OCI-LY7 (cell line): ENCODE results near the gene NUDT3. TPM values are rescaled to one million over a fixed set of nuclear protein-coding genes. Genes with fewer than 3 reads are reported as not detected.
"Not testable (repeated sequence)": the region's sequence is repeated elsewhere in the genome, so short reads cannot be mapped to it uniquely, and the experiment has no call there.

Experiments
- BruUV-seq: library from RNA; stranded (reverse); fragments of 400-500 nt; replicated peaks from 2 replicates; lab custom pipeline; 2021; lab: Mats Ljungman, UMichigan
- CTCF ChIA-PET: fragments of 300-600 bp; sonication (Branson Sonifier 250); formaldehyde crosslinking; loops from one replicate; lab custom pipeline; 2022; ENCODE audit warnings: antibody characterized with exemption; ENCODE audit not compliant: unreplicated experiment; lab: Charles Lee
- POLR2A ChIA-PET: fragments of 300-600 bp; sonication (Branson Sonifier 250); formaldehyde crosslinking; loops from one replicate; lab custom pipeline; 2022; ENCODE audit warnings: antibody characterized with exemption; lab: Charles Lee
- DNase-seq: peaks from one replicate; pipeline ENCODE4 v3.0.0-alpha.2; 2015; ENCODE audit warnings: low spot score
- H2AFZ ChIP-seq: fragments of 200-600 bp; sonication (generic), shearing (Covaris generic); 2 replicates; pipeline ENCODE4 v1.6.1; 2014; ENCODE audit warnings: mild to moderate bottlenecking, antibody characterized with exemption, low read length, moderate library complexity
- H3K27ac ChIP-seq: fragments of 200-600 bp; sonication (generic); 2 replicates; pipeline ENCODE4 v1.5.1; 2014; ENCODE audit warnings: mixed run types, low read depth, mild to moderate bottlenecking, moderate library complexity, low read length, inconsistent platforms; ENCODE audit not compliant: poor library complexity, severe bottlenecking
- H3K36me3 ChIP-seq: fragments of 200-600 bp; sonication (generic); 2 replicates; pipeline ENCODE4 v1.6.1; 2014; ENCODE audit warnings: mild to moderate bottlenecking, antibody characterized with exemption, low read length, moderate library complexity, mixed read lengths; ENCODE audit not compliant: insufficient read depth
- H3K4me1 ChIP-seq: fragments of 200-600 bp; sonication (generic); 2 replicates; pipeline ENCODE4 v1.5.1; 2014; ENCODE audit warnings: mild to moderate bottlenecking, low read length; ENCODE audit not compliant: insufficient read depth, poor library complexity, severe bottlenecking
- H3K4me2 ChIP-seq: fragments of 200-600 bp; sonication (generic); 2 replicates; pipeline ENCODE4 v1.6.1; 2014; ENCODE audit warnings: mild to moderate bottlenecking, low read length
- H3K4me3 ChIP-seq: fragments of 200-600 bp; sonication (generic); 2 replicates; pipeline ENCODE4 v1.5.1; 2014; ENCODE audit warnings: mild to moderate bottlenecking, low read depth, low read length; ENCODE audit not compliant: poor library complexity, severe bottlenecking
- H3K79me2 ChIP-seq: fragments of 200-600 bp; sonication (generic); 2 replicates; pipeline ENCODE4 v1.6.1; 2016; ENCODE audit warnings: low read depth, mild to moderate bottlenecking, low read length, moderate library complexity, mixed read lengths; ENCODE audit not compliant: insufficient read depth
- H3K9me2 ChIP-seq: fragments of 200-600 bp; sonication (generic); 2 replicates; pipeline ENCODE4 v1.6.1; 2016; ENCODE audit warnings: mild to moderate bottlenecking, low read length, mixed read lengths; ENCODE audit not compliant: insufficient read depth
- H3K9me3 ChIP-seq: fragments of 200-600 bp; sonication (generic); 2 replicates; pipeline ENCODE4 v1.6.1; 2014; ENCODE audit warnings: mild to moderate bottlenecking, mixed run types, low read length, mixed read lengths
- H4K20me1 ChIP-seq: fragments of 200-600 bp; sonication (generic); 2 replicates; pipeline ENCODE4 v1.6.1; 2014; ENCODE audit warnings: mild to moderate bottlenecking, antibody characterized with exemption, low read length, moderate library complexity, mixed read lengths; ENCODE audit not compliant: insufficient read depth
- EZH2phosphoT487 ChIP-seq: fragments of 200-600 bp; sonication (generic); IDR thresholded peaks from 2 replicates; pipeline ENCODE4 v1.6.1; 2018; ENCODE audit warnings: low read depth, borderline replicate concordance, mild to moderate bottlenecking, mixed run types, antibody characterized with exemption, low read length, moderate library complexity, mixed read lengths
- intact Hi-C: fragments of 100-400 bp; cut with micrococcal nuclease; formaldehyde crosslinking; loops from one replicate; pipeline ENCODE4 v1.10.0; 2022; ENCODE audit not compliant: unreplicated experiment
- total RNA-seq, 2 experiments: library from RNA; depleted of rRNA in 1 of 2; stranded (reverse); fragments of >200 nt in 1 of 2; shearing (Covaris generic) in 1 of 2; gene quantifications; 2 replicates each; pipeline ENCODE4 v1.2.3, GENCODE V29; 2014 to 2022
- TF ChIP-seq, protein P1 (sequence below): fragments of 200-600 bp; sonication (generic); conservative IDR thresholded peaks from 2 replicates; pipeline ENCODE4 v1.5.1; 2014; ENCODE audit warnings: mild to moderate bottlenecking, antibody characterized with exemption, low read length, moderate library complexity, mixed read lengths

The NUDT3 gene
- total RNA-seq, 2 experiments from 2014 or later, result 30.7 to 43.0 TPM

DNA sequence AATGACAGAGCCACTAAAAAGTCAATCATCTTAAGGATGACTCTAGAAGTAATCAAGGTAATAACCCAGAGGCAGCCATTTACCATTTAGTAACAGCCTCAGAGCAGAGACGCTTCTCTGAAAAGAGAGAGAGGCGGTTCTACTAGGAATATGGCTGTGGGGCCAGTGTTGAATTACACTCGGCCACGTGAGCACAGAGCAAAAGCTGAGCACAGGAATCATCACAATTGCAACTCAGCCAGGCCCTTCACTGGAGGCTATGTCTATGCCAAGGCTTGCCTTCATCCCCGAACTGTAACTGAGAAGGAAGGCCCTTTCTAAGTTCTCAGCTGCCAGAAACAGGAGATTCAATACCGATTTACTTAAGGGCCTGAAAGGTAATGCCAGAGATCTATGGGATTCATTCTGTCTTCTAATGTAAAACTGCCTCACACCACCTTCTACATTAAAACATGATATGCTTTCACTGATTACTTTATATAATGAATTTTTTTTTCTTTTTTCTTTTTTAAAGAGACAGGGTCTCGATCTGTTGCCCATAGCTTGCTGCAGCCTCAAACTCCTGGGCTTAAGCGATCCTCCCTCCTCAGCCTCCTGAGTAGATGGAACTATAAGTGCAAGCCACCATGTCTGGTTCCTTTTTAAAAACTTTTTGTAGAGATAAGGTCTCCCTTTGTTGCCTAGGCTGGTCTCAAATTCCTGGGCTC is 67.6 kb downstream of the NUDT3 start:
- TF ChIP-seq EZH2phosphoT487, result no peak
- TF ChIP-seq, protein P1, sequence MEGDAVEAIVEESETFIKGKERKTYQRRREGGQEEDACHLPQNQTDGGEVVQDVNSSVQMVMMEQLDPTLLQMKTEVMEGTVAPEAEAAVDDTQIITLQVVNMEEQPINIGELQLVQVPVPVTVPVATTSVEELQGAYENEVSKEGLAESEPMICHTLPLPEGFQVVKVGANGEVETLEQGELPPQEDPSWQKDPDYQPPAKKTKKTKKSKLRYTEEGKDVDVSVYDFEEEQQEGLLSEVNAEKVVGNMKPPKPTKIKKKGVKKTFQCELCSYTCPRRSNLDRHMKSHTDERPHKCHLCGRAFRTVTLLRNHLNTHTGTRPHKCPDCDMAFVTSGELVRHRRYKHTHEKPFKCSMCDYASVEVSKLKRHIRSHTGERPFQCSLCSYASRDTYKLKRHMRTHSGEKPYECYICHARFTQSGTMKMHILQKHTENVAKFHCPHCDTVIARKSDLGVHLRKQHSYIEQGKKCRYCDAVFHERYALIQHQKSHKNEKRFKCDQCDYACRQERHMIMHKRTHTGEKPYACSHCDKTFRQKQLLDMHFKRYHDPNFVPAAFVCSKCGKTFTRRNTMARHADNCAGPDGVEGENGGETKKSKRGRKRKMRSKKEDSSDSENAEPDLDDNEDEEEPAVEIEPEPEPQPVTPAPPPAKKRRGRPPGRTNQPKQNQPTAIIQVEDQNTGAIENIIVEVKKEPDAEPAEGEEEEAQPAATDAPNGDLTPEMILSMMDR, result no peak
- no TSS peak for BruUV-seq
- Histone ChIP-seq H3K79me2 (peaks cover under 1% of the 10 kb centered on the region; the same call in 1 of the 2 replicates), H3K36me3 (peaks cover 10% of the 10 kb centered on the region; the same call in 1 of the 2 replicates), H3K4me2 (no peak overlapping the region), H4K20me1 (no peaks in the 10 kb centered on the region), H3K4me3 (no peak overlapping the region), H3K27ac (no peak overlapping the region), H2AFZ (no peak overlapping the region), H3K9me3 (no peaks in the 10 kb centered on the region), H3K4me1 (no peaks in the 10 kb centered on the region), H3K9me2 (no peaks in the 10 kb centered on the region)
- CTCF ChIA-PET, result no interaction called here
- intact Hi-C loops, result no loop called here
- DNase-seq, result no peak
- POLR2A ChIA-PET, result interaction anchor here (1.3 kb wide), 1 partner anchor 64 kb away, joined by 3 read pairs; no protein-coding TSS in a partner anchor

GRCh38 chr6:34324221-34324620 is 68.2 kb downstream of the NUDT3 start:
- H3K4me3 ChIP-seq, H3K79me2 ChIP-seq, POLR2A ChIA-PET, H3K27ac ChIP-seq, H2AFZ ChIP-seq, DNase-seq, H3K4me2 ChIP-seq, intact Hi-C loops, H3K36me3 ChIP-seq, H3K9me3 ChIP-seq, BruUV-seq, H3K4me1 ChIP-seq, CTCF ChIA-PET, H4K20me1 ChIP-seq, H3K9me2 ChIP-seq: not testable (repeated sequence)

GRCh38 chr6:34323300-34323699 is 69.2 kb downstream of the NUDT3 start:
- intact Hi-C loops, result no loop called here
- Histone ChIP-seq H3K9me2 (no peaks in the 10 kb centered on the region), H3K36me3 (peaks cover 9% of the 10 kb centered on the region; the same call in 1 of the 2 replicates), H3K9me3 (no peaks in the 10 kb centered on the region), H3K79me2 (peaks cover 16% of the 10 kb centered on the region; the same call in 1 of the 2 replicates), H3K4me1 (peaks cover 15% of the 10 kb centered on the region), H3K4me2 (no peak overlapping the region), H3K27ac (no peak overlapping the region), H3K4me3 (no peak overlapping the region), H4K20me1 (no peaks in the 10 kb centered on the region), H2AFZ (no peak overlapping the region)
- ChIA-PET POLR2A (no interaction called here), CTCF (no interaction called here)
- no peak for DNase-seq
- TF ChIP-seq, protein P1, result no peak
- no peak for TF ChIP-seq EZH2phosphoT487
- BruUV-seq, result no TSS peak
